ENCODE results near the gene PPIH. TPM values are rescaled to one million over a fixed set of nuclear protein-coding genes. Genes with fewer than 3 reads are reported as not detected.
"Not testable (repeated sequence)": the region's sequence is repeated elsewhere in the genome, so short reads cannot be mapped to it uniquely, and the experiment has no call there.

Gene PPIH
- total RNA-seq, 2 experiments from 2014 or later: 90.3 to 98.6 TPM

GRCh38 chr1:42689912-42690311 is 31.7 kb downstream of the PPIH start:
- Mint-ChIP-seq H3K4me3 (no peak overlapping the region), H3K36me3 (peaks cover 28% of the 10 kb centered on the region)
- POLR2A ChIA-PET: no interaction called here

GRCh38 chr1:42690477-42691156 is 32.4 kb downstream of the PPIH start:
- Mint-ChIP-seq H3K27ac (no peak overlapping the region), H3K4me3 (peak overlapping the region; percentile 0), H3K4me1 (peaks cover 74% of the 10 kb centered on the region), H3K36me3 (peaks cover 30% of the 10 kb centered on the region), H3K9me3 (no peaks in the 10 kb centered on the region), H3K27me3 (no peaks in the 10 kb centered on the region)
- ATAC-seq (ENCODE audit: low read depth) (no peak), DNase-seq (no peak)
- POLR2A ChIA-PET: interaction anchor here (1.5 kb wide), 1 partner anchor 9 kb away, joined by 10 read pairs; the partner anchor contains the start of gene YBX1

More at GRCh38 chr1:42689912-42690311, 31.7 kb downstream of the PPIH start:
- ATAC-seq (ENCODE audit: low read depth) (no peak), DNase-seq (no peak)
- Mint-ChIP-seq H3K4me1 (peaks cover 76% of the 10 kb centered on the region), H3K27ac (no peak overlapping the region), H3K27me3 (no peaks in the 10 kb centered on the region), H3K9me3 (no peaks in the 10 kb centered on the region)

- H3K4me1 Mint-ChIP-seq: peaks cover 71% of the 10 kb centered on the region
These were observed 32.9 kb downstream of the PPIH start for GRCh38 chr1:42691157-42691498.

GRCh38 chr1:42692461-42692860 is 34.2 kb downstream of the PPIH start:
- Mint-ChIP-seq H3K36me3 (peaks cover 38% of the 10 kb centered on the region), H3K4me1 (peaks cover 65% of the 10 kb centered on the region), H3K4me3 (no peak overlapping the region), H3K27ac (peak overlapping the region; percentile 1), H3K27me3 (no peaks in the 10 kb centered on the region), H3K9me3 (no peaks in the 10 kb centered on the region)
- no peak for DNase-seq
- POLR2A ChIA-PET: interaction anchor here (3.7 kb wide), 1 partner anchor 10 kb away, joined by 17 read pairs; the partner anchor contains the start of gene YBX1
- no peak for ATAC-seq (ENCODE audit: low read depth)

More at GRCh38 chr1:42691157-42691498, 32.9 kb downstream of the PPIH start:
- Mint-ChIP-seq H3K27ac (no peak overlapping the region), H3K4me3 (no peak overlapping the region), H3K9me3 (no peaks in the 10 kb centered on the region), H3K36me3 (peaks cover 34% of the 10 kb centered on the region), H3K27me3 (no peaks in the 10 kb centered on the region)
- no peak for DNase-seq
- POLR2A ChIA-PET: interaction anchor here (1.5 kb wide), 1 partner anchor 9 kb away, joined by 10 read pairs; the partner anchor contains the start of gene YBX1
- ATAC-seq (ENCODE audit: low read depth): no peak

GRCh38 chr1:42692911-42693310 is 34.7 kb downstream of the PPIH start:
- POLR2A ChIA-PET: interaction anchor here (3.7 kb wide), 1 partner anchor 10 kb away, joined by 17 read pairs; the partner anchor contains the start of gene YBX1
- no peak overlapping the region for H3K4me3 Mint-ChIP-seq
- H3K9me3 Mint-ChIP-seq: no peaks in the 10 kb centered on the region
- peaks cover 60% of the 10 kb centered on the region for H3K4me1 Mint-ChIP-seq
- no peaks in the 10 kb centered on the region for H3K27me3 Mint-ChIP-seq
- H3K36me3 Mint-ChIP-seq: peaks cover 37% of the 10 kb centered on the region
- no peak for ATAC-seq (ENCODE audit: low read depth)
- peak overlapping the region; percentile 20 for H3K27ac Mint-ChIP-seq
- DNase-seq: no peak

GRCh38 chr1:42698081-42698813 is 40.0 kb downstream of the PPIH start:
- Mint-ChIP-seq H3K4me3 (no peak overlapping the region), H3K27me3 (no peaks in the 10 kb centered on the region), H3K27ac (peak overlapping the region; percentile 5), H3K9me3 (no peaks in the 10 kb centered on the region), H3K4me1 (peaks cover 17% of the 10 kb centered on the region), H3K36me3 (peaks cover 70% of the 10 kb centered on the region)
- POLR2A ChIA-PET: no interaction called here
- no peak for ATAC-seq (ENCODE audit: low read depth)
- no peak for DNase-seq

- Mint-ChIP-seq H3K36me3 (peaks cover 75% of the 10 kb centered on the region), H3K9me3 (no peaks in the 10 kb centered on the region), H3K27me3 (no peaks in the 10 kb centered on the region), H3K27ac (no peak overlapping the region), H3K4me1 (peaks cover 9% of the 10 kb centered on the region), H3K4me3 (no peak overlapping the region)
- DNase-seq (no peak), ATAC-seq (ENCODE audit: low read depth) (no peak)
- POLR2A ChIA-PET: no interaction called here
These were observed 41.8 kb downstream of the PPIH start for GRCh38 chr1:42700006-42700405.

- Mint-ChIP-seq H3K27me3 (no peaks in the 10 kb centered on the region), H3K4me1 (peaks cover 2% of the 10 kb centered on the region)
- POLR2A ChIA-PET: no interaction called here
These were observed 45.8 kb downstream of the PPIH start for GRCh38 chr1:42703888-42704464.

GRCh38 chr1:42712808-42713207 is 54.6 kb downstream of the PPIH start:
- Mint-ChIP-seq H3K36me3 (peaks cover 79% of the 10 kb centered on the region), H3K9me3 (peaks cover 12% of the 10 kb centered on the region)
- ATAC-seq (ENCODE audit: low read depth); POLR2A ChIA-PET; DNase-seq; H3K4me1 Mint-ChIP-seq; H3K27me3 Mint-ChIP-seq; H3K4me3 Mint-ChIP-seq; H3K27ac Mint-ChIP-seq: not testable (repeated sequence)

More at GRCh38 chr1:42703888-42704464, 45.8 kb downstream of the PPIH start:
- no peak overlapping the region for H3K27ac Mint-ChIP-seq
- no peak for DNase-seq
- no peak overlapping the region for H3K4me3 Mint-ChIP-seq
- peaks cover 78% of the 10 kb centered on the region for H3K36me3 Mint-ChIP-seq
- no peak for ATAC-seq (ENCODE audit: low read depth)
- no peaks in the 10 kb centered on the region for H3K9me3 Mint-ChIP-seq

- no peak for ATAC-seq (ENCODE audit: low read depth)
- no peak for DNase-seq
- H3K4me1 Mint-ChIP-seq: peaks cover 6% of the 10 kb centered on the region
- POLR2A ChIA-PET: no interaction called here
- peaks cover 78% of the 10 kb centered on the region for H3K36me3 Mint-ChIP-seq
- no peak overlapping the region for H3K27ac Mint-ChIP-seq
- no peaks in the 10 kb centered on the region for H3K27me3 Mint-ChIP-seq
- peaks cover 12% of the 10 kb centered on the region for H3K9me3 Mint-ChIP-seq
- no peak overlapping the region for H3K4me3 Mint-ChIP-seq
These were observed 55.1 kb downstream of the PPIH start for GRCh38 chr1:42713293-42713692.

- DNase-seq; H3K27ac Mint-ChIP-seq; H3K27me3 Mint-ChIP-seq; ATAC-seq (ENCODE audit: low read depth); POLR2A ChIA-PET; H3K4me3 Mint-ChIP-seq; H3K4me1 Mint-ChIP-seq: not testable (repeated sequence)
- Mint-ChIP-seq H3K9me3 (peaks cover 12% of the 10 kb centered on the region), H3K36me3 (peaks cover 73% of the 10 kb centered on the region)
These were observed 56.2 kb downstream of the PPIH start for GRCh38 chr1:42714441-42714840.

- Mint-ChIP-seq H3K4me3 (no peak overlapping the region), H3K27ac (no peak overlapping the region), H3K9me3 (no peaks in the 10 kb centered on the region), H3K27me3 (peaks cover 7% of the 10 kb centered on the region), H3K4me1 (no peaks in the 10 kb centered on the region), H3K36me3 (peaks cover 23% of the 10 kb centered on the region)
- POLR2A ChIA-PET: no interaction called here
- DNase-seq (no peak), ATAC-seq (ENCODE audit: low read depth) (no peak)
These were observed 62.6 kb downstream of the PPIH start for GRCh38 chr1:42720868-42721267.

- ATAC-seq (ENCODE audit: low read depth): no peak
- no peaks in the 10 kb centered on the region for H3K4me1 Mint-ChIP-seq
- H3K27ac Mint-ChIP-seq: no peak overlapping the region
- H3K27me3 Mint-ChIP-seq: peaks cover 8% of the 10 kb centered on the region
- H3K9me3 Mint-ChIP-seq: no peaks in the 10 kb centered on the region
- peaks cover 15% of the 10 kb centered on the region for H3K36me3 Mint-ChIP-seq
- DNase-seq: no peak
- POLR2A ChIA-PET: no interaction called here
- H3K4me3 Mint-ChIP-seq: no peak overlapping the region
These were observed 63.7 kb downstream of the PPIH start for GRCh38 chr1:42721926-42722325.
